Endothelial cell of umbilical vein (primary cell): ENCODE data around the gene TM9SF3. TPM values are rescaled to one million over a fixed set of nuclear protein-coding genes. Genes with fewer than 3 reads are reported as not detected.

Source experiments
- BruUV-seq: library from RNA; stranded (reverse); fragments of 400-500 nt; replicated peaks from 2 replicates; lab custom pipeline; 2021; lab: Mats Ljungman, UMichigan
- CTCF ChIA-PET: fragments of 300-600, 350-600 bp; sonication (Branson Sonifier 250); formaldehyde crosslinking; loops from one replicate; lab custom pipeline; 2021; ENCODE audit warnings: antibody characterized with exemption, inconsistent platforms; lab: Charles Lee
- POLR2A ChIA-PET: fragments of 300-600, 350-600 bp; sonication (Branson Sonifier 250); formaldehyde crosslinking; loops from one replicate; lab custom pipeline; 2021; ENCODE audit warnings: antibody characterized with exemption, inconsistent platforms; lab: Charles Lee
- DNase-seq: peaks from one replicate; pipeline ENCODE4 v3.0.0-alpha.2; 2011; ENCODE audit warnings: low read depth, low spot score
- FAIRE-seq: peaks from 2 replicates; lab custom pipeline; 2011; peaks lifted over from hg19 to GRCh38; lab: Jason Lieb, UNC
- H2AFZ ChIP-seq: 2 replicates; pipeline ENCODE4 v1.6.0; 2012; ENCODE audit warnings: low read depth, low read length, control low read depth, inconsistent platforms
- H3K27ac ChIP-seq: 2 replicates; pipeline ENCODE4 v1.5.1; 2011; ENCODE audit warnings: low read depth, mild to moderate bottlenecking, control low read depth, low read length, moderate library complexity; ENCODE audit not compliant: insufficient read depth
- H3K27me3 ChIP-seq, 2 experiments: 2 replicates each; pipeline versions ENCODE4 v1.6.0 to v1.6.1; 2011; ENCODE audit warnings: low read length in 2 of 2, mixed read lengths in 1 of 2; ENCODE audit not compliant: control insufficient read depth in 2 of 2, insufficient read depth in 2 of 2
- H3K36me3 ChIP-seq, 2 experiments: 2 replicates in 1 of 2; 3 replicates in 1 of 2; pipeline ENCODE4 v1.5.1; 2011; ENCODE audit warnings: low read length in 2 of 2, mild to moderate bottlenecking in 1 of 2, moderate library complexity in 1 of 2; ENCODE audit not compliant: control insufficient read depth in 2 of 2, insufficient read depth in 2 of 2; ENCODE audit errors: extremely low read depth in 1 of 2
- H3K4me1 ChIP-seq: 3 replicates; pipeline ENCODE4 v1.5.1; 2011; ENCODE audit warnings: mild to moderate bottlenecking, low read length; ENCODE audit not compliant: control insufficient read depth, insufficient read depth; ENCODE audit errors: extremely low read depth
- H3K4me2 ChIP-seq: 2 replicates; pipeline ENCODE4 v1.6.1; 2011; ENCODE audit warnings: low read length, control low read depth, mixed read lengths; ENCODE audit not compliant: insufficient read depth
- H3K4me3 ChIP-seq, 3 experiments: fragments of 200-600 bp in 1 of 3; sonication (generic), shearing (Covaris generic) in 1 of 3; replicated peaks in 1 of 3; 2 replicates each; pipeline ENCODE4 v1.5.1; 2011 to 2016; ENCODE audit warnings: control low read depth in 3 of 3, low read length in 3 of 3, mild to moderate bottlenecking in 2 of 3, inconsistent platforms in 1 of 3, low read depth in 1 of 3, moderate library complexity in 1 of 3; ENCODE audit not compliant: insufficient read depth in 1 of 3
- H3K79me2 ChIP-seq: 2 replicates; pipeline ENCODE4 v1.6.0; 2012; ENCODE audit warnings: low read length, inconsistent platforms; ENCODE audit not compliant: control insufficient read depth, insufficient read depth
- H3K9ac ChIP-seq: replicated peaks from 2 replicates; pipeline ENCODE3; 2011; ENCODE audit warnings: low read length, control low read depth; ENCODE audit not compliant: insufficient read depth; ENCODE audit errors: extremely low read depth
- H3K9me1 ChIP-seq: replicated peaks from 3 replicates; pipeline ENCODE4 v1.6.0; 2011; ENCODE audit warnings: mild to moderate bottlenecking, low read length; ENCODE audit not compliant: control insufficient read depth, insufficient read depth; ENCODE audit errors: extremely low read depth
- H3K9me3 ChIP-seq: replicated peaks from 2 replicates; pipeline ENCODE4 v1.5.1; 2012; ENCODE audit warnings: low read length, inconsistent platforms; ENCODE audit not compliant: control insufficient read depth, insufficient read depth
- H4K20me1 ChIP-seq: replicated peaks from 2 replicates; pipeline ENCODE3; 2011; ENCODE audit warnings: mild to moderate bottlenecking, low read length; ENCODE audit not compliant: control insufficient read depth, insufficient read depth; ENCODE audit errors: extremely low read depth
- EZH2 ChIP-seq: IDR thresholded peaks from 2 replicates; pipeline ENCODE4 v1.6.1; 2012; ENCODE audit warnings: borderline replicate concordance, low read depth, mild to moderate bottlenecking, moderate library complexity, low read length, inconsistent platforms; ENCODE audit not compliant: severe bottlenecking
- FOS ChIP-seq: IDR thresholded peaks from 2 replicates; pipeline ENCODE4 v1.6.1; 2011; ENCODE audit warnings: mild to moderate bottlenecking, low read length, moderate library complexity, borderline replicate concordance; ENCODE audit not compliant: insufficient read depth
- GATA2 ChIP-seq: IDR thresholded peaks from 2 replicates; pipeline ENCODE4 v1.7.0; 2011; ENCODE audit warnings: low read depth, mild to moderate bottlenecking, moderate library complexity, mixed read lengths, low read length; ENCODE audit not compliant: insufficient read length, insufficient read depth
- JUN ChIP-seq: IDR thresholded peaks from 2 replicates; pipeline ENCODE4 v1.6.1; 2011; ENCODE audit warnings: borderline replicate concordance, low read depth; ENCODE audit not compliant: insufficient read length, insufficient read depth
- MYC ChIP-seq: IDR thresholded peaks from one replicate; pipeline ENCODE4 v1.6.1; 2011; ENCODE audit warnings: mild to moderate bottlenecking, low read depth, low read length
- POLR2A ChIP-seq: IDR thresholded peaks from 2 replicates; pipeline ENCODE4 v1.6.1; 2012; ENCODE audit warnings: low read depth, mild to moderate bottlenecking, control low read depth, low read length
- POLR2AphosphoS5 ChIP-seq: IDR thresholded peaks from 2 replicates; pipeline ENCODE4 v1.6.1; 2012; ENCODE audit warnings: low read depth, mild to moderate bottlenecking, control low read depth, low read length, moderate library complexity; ENCODE audit not compliant: insufficient read depth
- dilution Hi-C: fragments of 300-500 bp; cut with MboI; formaldehyde crosslinking; loops from one replicate; pipeline ENCODE4 v1.15.0; 2019; ENCODE audit warnings: low sequenced_read_pairs; ENCODE audit not compliant: extremely low pct_ligation_motif_present
- intact Hi-C: fragments of 100-400 bp; cut with micrococcal nuclease; formaldehyde crosslinking; loops from one replicate; pipeline ENCODE4 v1.10.0; 2022
- polyA plus RNA-seq, 4 experiments: library from polyadenylated mRNA; depleted of rRNA in 3 of 4; stranded (reverse) in 3 of 4; unstranded in 1 of 4; fragments of >200 nt; gene quantifications; 2 replicates each; pipeline versions ENCODE4 v1.2.1 to v1.2.3, GENCODE V29; 2011 to 2012; ENCODE audit warnings: missing spikeins in 1 of 4
- total RNA-seq: library from RNA; stranded (reverse); gene quantifications from 2 replicates; pipeline ENCODE4 v1.2.3, GENCODE V29; 2021
- TF ChIP-seq, protein P1 (sequence below), 2 donors: IDR thresholded peaks; 1 replicate in 1 of 2; 2 replicates in 1 of 2; pipeline ENCODE4 v1.5.1; 2011; ENCODE audit warnings: low read length in 2 of 2, mild to moderate bottlenecking in 2 of 2, moderate library complexity in 2 of 2, control low read depth in 1 of 2, inconsistent platforms in 1 of 2, low read depth in 1 of 2; ENCODE audit not compliant: insufficient read depth in 1 of 2; ENCODE audit errors: extremely low read depth in 1 of 2
- TF ChIP-seq, protein P2 (sequence below): IDR thresholded peaks from 2 replicates; pipeline ENCODE4 v1.6.1; 2011; ENCODE audit not compliant: insufficient read depth, insufficient read length

TM9SF3 gene
- total and polyA plus RNA-seq, 2 donors (not counting 3 experiments of a cell fraction or from before 2014, with no cell fraction given) = 133 to 144 TPM

DNA sequence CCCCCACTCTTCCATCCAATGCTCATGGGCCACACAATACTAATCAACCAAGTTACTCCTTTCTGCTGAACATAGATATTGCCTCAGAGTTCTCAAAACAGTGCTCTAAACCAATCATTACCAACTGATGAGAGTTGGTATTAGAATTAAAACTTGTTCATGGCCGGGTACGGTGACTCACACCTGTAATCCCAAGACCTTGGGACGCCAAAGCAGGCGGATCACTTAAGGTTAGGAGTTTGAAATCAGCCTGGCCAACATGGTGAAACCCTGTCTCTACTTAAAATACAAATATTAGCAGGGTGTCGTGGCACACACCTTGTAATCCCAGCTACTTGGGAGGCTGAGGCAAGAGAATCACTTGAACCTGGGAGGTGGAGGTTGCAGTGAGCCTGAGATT, 8.2 kb downstream of the TM9SF3 start:
- Histone ChIP-seq H3K27me3 (no peaks in the 10 kb centered on the region), H3K9me3 (no peaks in the 10 kb centered on the region), H4K20me1 (peaks cover 38% of the 10 kb centered on the region), H3K4me3 (no peak overlapping the region), H3K4me2 (no peak overlapping the region), H3K27ac (no peak overlapping the region), H3K36me3 (peaks cover 0 to 5% of the 10 kb centered on the region in 2 experiments), H3K9ac (no peak overlapping the region), H3K4me1 (peaks cover 23% of the 10 kb centered on the region), H3K79me2 (peaks cover 99% of the 10 kb centered on the region), H3K9me1 (peaks cover 4% of the 10 kb centered on the region), H2AFZ (no peak overlapping the region)
- POLR2A ChIA-PET = no interaction called here
- TF ChIP-seq EZH2 = no peak
- no peak for TF ChIP-seq MYC
- no peak for TF ChIP-seq POLR2AphosphoS5
- TF ChIP-seq FOS = no peak
- TF ChIP-seq GATA2 = no peak
- TF ChIP-seq, protein P1, sequence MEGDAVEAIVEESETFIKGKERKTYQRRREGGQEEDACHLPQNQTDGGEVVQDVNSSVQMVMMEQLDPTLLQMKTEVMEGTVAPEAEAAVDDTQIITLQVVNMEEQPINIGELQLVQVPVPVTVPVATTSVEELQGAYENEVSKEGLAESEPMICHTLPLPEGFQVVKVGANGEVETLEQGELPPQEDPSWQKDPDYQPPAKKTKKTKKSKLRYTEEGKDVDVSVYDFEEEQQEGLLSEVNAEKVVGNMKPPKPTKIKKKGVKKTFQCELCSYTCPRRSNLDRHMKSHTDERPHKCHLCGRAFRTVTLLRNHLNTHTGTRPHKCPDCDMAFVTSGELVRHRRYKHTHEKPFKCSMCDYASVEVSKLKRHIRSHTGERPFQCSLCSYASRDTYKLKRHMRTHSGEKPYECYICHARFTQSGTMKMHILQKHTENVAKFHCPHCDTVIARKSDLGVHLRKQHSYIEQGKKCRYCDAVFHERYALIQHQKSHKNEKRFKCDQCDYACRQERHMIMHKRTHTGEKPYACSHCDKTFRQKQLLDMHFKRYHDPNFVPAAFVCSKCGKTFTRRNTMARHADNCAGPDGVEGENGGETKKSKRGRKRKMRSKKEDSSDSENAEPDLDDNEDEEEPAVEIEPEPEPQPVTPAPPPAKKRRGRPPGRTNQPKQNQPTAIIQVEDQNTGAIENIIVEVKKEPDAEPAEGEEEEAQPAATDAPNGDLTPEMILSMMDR (IDR thresholded peaks at IDR 0.05; ENCODE audit: extremely low read depth in 1 of 2, insufficient read depth in 1 of 2, low read depth in 1 of 2, low read length in 2 of 2) = no peak
- TF ChIP-seq JUN = no peak
- TF ChIP-seq, protein P2, sequence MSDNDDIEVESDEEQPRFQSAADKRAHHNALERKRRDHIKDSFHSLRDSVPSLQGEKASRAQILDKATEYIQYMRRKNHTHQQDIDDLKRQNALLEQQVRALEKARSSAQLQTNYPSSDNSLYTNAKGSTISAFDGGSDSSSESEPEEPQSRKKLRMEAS = no peak
- TF ChIP-seq POLR2A = no peak
- DNase-seq (no peak), FAIRE-seq (no peak)
- BruUV-seq = no TSS peak
- dilution Hi-C loops (no loop called here), intact Hi-C loops (no loop called here)
- CTCF ChIA-PET = no interaction called here
